NCI-H1417 (cell line): ENCODE data around the gene SLC28A1.
"Not testable (repeated sequence)": the region's sequence is repeated elsewhere in the genome, so short reads cannot be mapped to it uniquely, and the experiment has no call there.

Experiments used
- DNase-seq, 3 experiments: peaks; one replicate each; lab custom pipeline; 2025; lab: John Stamatoyannopoulos, UW

The SLC28A1 gene

DNA sequence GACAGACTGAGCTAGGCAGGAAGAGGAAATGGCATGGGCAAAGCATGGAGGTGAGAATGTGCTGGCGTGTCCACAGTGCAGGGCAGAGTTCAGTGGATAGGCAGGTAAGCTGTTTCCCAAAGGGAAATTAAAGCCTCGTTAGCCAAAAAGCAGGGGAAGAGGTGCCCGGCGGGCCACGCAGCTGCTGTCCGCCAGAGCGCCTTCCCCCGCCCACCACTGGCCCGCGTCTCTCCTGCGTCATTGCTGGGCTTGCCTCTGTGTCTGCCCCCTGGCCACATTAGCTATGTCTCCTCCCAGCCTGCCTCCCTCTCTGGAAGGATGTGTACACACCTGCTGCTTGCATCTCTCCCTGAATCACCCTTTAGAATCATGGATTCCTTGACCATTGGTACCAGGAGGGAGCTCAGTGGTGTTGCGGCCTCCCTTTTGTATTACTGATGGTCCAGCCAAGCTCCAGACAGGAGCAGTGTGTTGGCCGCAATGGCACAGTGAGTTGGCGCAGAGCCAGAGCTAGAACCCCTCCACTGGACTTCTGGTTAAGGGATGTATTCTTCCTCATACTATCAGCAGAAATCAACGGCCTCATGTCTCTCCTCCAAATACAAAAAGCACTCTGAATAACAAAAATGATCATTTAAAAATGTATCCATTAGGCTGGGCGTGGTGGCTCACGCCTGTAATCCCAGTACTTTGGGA, 26.6 kb downstream of the SLC28A1 start:
- DNase-seq: peak in 2 of 3 experiments; percentile 36 to 73

DNA sequence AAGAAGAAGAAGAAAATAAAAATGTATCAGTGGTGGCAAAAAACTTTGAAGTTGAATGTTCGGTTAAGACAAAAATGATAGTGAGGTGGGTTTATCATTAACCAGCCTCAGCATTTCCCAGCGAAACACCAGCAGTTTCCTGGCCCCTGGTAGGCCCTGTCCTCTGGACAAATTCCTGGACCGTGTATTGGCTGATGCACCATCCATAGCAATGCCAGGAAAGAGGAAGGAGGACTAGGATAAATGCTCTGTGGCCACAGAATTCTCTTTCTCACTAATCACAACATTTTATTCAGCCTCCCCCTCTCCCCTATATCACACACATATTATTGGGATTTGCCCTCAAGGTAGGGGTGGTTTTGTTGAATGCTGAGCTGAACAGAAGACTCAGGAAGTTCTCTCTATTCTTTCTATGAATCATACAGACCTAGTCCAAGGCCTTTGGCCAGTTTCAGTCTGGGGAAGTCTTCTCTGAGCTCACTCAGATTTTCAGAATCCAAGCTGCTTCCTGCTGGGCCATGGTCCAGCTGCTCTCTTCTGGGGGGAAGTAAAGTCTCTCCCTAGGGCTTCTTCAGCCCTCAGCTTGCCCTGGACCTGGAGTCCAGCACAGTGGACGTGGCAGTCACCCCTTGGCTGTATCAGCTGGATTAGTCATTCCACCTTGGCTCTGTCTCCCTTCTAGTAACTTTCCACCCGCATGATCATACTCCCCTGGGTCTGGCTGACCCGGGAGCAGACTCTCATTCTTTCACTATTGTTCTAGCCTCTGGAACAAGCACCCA, 27.6 kb downstream of the SLC28A1 start:
- DNase-seq: no peak

DNA sequence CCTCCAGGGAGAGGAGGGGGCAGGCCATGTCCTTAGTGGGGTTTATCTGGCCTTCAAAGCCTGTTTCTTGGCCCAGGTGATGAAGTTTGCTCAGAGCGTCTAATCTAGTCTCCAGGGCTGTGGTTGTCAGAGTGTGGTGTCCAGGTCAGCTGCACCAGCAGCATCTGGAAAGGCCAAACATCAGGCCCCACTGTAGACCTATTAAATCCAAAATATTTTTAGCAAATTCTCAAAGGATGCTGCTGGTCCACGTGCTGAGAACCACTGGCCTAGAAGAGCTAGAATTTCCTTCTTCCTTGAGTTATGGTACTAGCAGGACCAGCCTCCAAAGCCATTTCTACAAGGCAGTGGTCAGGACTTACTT, 28.9 kb downstream of the SLC28A1 start:
- no peak for DNase-seq

DNA sequence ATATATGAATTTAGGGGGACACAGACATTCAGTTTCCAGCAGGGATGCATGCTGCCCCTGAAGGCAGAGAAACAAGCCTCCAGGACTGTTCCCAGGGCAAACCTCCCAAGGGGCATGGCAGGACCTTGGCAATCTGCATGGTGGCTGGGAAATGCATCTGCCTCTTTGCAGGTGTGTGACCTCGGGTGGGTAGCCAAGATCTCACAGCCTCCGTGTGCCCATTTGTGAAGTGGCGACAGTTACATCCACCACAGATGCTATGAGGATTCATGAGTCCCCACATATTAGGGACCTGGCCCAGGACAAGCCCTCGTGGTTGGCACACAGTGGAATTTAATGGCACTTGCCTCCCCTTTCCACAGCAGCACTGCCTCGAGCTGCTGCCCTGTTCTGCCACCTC, 29.9 kb downstream of the SLC28A1 start:
- no peak for DNase-seq

DNA sequence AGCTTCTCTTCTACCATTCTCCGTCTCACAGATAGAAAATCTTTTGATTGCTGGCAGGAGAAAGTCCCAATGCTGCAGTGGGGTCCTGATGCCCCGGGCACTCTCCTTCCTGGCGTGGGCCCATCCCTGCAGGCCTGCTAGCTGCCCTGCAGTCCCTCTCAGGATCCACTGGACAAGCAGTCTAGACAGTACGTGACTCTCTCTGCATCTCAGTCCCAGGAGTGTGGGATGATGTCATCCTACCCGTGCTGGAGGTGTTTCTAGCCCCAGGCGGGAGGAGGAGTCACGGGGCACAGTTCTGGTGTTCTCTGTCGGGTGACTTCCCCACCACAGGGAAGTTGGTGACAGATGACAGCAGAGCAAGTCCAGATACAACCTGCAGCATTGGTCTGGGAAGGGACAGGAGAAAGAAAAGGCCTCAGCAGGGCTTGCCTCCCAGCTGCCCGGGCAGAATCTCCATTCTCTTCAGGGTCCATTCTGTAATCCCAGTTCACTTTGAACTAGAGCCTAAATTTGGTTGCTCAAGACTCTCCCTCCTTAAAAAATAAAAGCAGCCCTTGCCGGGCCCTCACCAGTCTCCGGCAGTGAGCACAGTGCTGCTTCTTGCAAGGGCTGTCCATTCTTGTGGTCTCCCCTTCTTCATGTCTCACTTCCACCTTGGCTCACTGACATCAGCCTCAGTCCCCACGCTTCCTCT, 30.6 kb downstream of the SLC28A1 start:
- peak in 2 of 3 experiments; percentile 81 to 92 for DNase-seq

DNA sequence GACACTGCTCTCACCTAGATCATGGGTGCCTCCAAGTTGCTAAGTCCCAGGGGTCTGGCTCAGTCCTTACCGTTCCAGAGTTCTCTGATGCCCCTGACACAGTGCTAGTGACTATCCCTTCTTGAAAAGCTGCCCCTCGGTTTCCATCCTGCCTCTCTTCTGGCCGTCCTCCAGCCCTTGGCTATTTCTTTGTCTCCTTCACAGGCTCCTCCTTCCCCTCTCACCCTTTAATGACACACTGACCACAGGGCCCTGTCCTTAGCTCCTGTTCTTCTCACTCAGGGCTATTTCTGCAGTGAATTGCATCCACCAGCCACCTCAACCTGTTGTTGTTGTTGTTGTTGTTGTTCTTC, 31.1 kb downstream of the SLC28A1 start:
- DNase-seq: no peak

DNA sequence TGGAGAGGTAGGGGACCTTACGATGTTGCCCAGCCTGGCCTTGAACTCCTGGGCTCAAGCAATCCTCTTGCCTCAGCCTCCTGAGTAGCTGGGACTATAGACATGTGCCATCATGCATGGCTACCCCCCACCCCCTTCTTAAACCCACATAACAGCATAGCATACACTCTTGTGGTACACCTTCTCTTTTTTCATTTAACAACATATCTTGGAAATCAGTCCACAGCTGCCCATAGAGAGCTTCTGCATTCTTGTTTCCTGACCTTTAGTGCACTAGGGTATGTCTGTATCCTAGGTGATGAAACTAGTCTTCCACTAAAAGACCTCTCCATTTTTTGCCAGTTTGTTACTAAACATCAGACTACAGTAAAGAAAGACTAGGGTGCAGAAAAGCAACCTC, 33.0 kb downstream of the SLC28A1 start:
- no peak for DNase-seq

DNA sequence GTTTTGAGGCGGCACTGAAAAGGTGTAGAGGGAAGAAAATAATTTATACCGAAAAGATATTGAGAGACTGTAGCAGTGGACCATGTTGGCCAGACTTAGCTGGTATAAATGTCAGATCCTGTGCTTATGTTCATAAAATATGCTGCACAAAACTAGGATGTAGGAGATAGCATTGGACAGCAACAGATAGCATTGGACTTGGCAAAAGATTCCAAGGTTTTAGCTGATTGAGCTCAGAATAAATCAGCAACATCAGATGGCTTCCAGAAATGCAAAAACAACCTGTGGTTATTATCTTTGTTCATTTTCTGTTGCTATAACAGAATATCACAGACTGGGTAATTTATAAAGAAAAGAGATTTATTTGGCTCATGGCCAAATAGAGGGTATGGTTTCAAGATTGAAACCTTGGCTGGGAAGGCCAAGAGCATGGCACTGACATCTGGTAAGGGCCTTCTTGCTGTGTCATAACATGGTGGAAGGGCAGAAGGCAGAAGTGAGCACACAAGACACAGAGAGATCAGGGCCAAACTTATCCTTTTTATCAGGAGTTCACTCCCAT, 34.7 kb downstream of the SLC28A1 start:
- no peak for DNase-seq

DNA sequence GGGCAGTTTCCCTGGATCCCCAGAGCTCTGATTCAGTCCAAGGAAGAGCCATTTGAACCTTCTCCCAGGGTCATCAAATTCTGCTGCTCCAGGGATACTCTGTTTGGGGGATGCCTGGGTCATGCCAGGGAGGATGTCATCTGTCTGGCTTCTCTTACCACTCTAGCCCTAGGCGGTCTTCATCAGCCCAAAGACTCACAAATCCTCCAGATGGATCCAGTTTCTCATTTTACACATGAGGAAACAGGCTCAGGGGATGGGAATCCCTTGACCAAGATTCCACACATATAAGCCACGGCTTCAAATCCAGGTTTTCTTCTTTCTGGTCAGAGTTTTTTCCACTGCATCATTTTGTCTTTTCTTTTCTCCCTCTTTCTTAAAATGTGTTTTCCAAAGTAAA, 36.7 kb downstream of the SLC28A1 start:
- no peak for DNase-seq

DNA sequence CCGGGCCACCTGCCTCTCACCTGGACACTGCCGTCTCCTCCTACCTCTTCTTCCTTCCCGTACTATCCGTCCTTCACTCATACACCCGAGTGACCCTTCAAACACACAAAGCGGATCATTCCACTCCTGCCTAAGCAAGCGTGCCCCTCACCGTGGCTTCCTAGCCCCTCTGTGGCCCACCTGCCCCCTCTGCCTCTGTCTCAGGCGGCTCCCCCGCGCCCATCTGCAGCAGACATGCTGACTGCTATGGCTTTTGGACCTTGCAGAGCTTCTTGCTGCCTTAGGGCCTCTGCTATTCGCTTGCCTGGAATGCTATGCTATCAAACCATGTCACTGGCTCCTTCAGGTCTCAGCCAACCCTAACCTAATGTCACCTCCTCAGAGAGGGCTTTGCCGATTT, 38.1 kb downstream of the SLC28A1 start:
- no peak for DNase-seq

DNA sequence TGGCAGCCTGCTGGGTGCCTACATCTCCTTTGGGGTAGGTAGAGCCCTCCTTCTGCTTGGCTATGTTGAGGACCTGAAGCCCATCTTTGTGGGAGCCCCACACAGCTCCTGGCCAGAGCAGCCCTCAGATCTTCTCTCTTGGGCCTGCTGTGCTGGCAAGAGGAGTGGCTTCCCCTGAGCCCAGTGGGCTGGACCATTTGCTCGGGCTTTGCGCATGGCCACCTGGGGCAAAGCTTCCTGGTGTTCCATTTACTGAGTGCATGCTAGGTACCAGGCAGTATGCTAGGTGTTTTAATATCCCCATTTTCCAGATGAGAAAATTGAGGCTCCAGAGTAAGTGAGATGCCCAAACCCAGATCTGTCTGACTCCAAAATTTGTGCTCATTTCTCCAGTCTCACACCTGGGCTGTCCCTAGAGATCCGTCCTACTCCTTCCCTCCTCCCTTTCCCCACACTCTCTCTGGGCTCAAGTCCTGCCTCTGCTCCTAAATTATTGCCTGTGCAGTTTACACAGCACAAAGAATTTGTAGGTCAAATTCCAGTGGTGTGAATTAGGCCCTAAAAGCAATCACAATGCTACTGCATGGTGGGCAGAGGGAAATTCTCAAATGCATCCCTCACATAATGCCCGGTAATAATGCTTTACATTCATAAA, 39.7 kb downstream of the SLC28A1 start:
- DNase-seq: no peak

DNA sequence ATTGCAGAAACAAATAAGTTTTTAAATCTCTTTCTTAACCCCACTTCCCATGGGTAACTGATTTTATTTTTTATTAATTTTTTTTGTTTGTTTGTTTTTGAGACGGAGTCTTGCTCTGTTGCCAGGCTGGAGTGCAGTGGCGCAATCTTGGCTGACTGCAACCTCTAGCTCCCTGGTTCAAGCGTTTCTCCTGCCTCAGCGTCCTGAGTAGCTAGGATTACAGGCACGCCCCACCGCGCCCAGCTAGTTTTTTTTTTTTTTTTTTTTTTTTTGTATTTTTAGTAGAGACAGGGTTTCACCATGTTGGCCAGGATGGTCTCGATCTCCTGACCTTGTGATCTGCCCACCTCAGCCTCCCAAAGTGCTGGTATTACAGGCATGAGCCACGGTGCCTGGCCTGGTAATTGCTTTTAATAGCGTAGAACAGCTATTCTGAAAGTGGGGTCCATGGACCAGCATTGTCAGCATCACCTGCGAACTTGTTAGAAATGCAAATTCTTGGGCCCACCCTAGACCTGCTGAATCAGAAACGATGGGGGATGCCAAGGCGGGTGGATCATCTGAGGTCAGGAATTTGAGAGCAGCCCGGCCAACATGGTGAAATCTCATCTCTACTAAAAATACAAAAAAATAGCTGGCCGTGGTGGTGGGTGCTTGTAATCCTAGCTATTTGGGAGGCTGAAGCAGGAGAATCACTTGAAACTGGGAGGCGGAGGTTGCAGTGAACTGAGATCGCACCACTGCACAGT, 40.5 kb downstream of the SLC28A1 start:
- not testable (repeated sequence) for DNase-seq

DNA sequence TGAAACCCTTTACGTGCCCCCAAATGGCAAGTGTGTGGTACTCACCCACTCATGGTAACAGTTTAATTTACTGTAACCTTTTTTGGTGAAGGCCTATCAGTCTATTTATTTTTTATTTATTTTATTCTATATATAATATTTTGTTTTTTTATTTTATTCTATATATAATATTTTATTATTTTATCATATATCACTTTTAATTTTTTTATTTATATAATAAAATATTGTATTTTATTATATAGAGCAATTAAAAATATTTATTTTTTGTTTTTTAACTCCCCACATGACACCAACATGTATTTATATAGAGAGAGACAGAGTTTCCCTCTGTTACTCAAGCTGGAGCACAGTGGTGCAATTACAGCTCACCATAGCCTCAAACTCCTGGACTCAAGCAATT, 41.4 kb downstream of the SLC28A1 start:
- DNase-seq: no peak

DNA sequence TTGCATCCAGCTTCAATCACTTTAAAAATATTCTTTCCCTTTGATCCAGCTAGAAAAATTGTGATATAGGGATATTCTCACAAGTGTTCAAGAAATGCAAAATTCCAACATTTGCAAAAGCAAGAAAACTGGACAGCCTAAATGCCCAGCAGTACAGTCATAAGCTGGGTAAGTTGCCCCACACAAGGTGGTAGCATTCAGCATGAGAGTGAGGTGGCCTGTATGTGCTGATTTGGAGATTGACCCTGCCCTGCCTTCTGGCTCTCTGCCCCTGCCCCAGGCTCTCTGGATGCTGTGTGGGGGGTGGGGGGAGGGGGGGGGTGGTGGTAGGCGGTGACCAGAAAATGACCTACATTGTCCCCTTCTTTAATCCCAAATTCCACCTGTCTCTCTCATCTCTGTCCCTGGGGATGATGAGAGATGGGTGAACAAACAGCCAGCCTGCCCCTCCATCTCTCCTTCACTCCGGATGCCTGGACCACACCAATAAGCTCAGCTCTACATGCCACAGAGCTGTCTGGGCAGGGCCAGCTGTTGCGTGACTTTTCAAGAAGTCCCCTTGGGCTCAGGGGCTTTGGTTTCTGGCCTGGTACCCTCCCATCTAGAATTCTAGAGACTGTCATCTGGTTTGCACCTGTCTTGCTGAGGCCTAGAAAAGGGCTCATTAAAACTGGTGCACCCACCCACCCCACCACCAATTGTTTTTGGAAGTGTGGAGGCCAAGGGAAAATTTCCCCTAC, 42.2 kb downstream of the SLC28A1 start:
- no peak for DNase-seq

DNA sequence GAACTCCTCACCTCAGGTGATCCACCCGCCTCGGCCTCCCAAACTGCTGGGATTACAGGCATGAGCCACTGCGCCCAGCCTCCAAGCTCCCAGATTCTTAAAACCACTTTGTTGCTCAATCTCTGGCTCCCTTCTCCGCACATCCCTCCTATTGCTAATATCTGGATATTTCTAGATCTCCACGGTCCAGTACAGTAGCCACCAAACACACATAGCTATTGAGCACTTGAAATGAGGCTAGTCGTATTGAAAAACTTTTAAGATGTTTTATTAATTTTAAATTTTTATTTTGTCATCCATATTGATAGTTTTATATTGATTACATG, 44.3 kb downstream of the SLC28A1 start:
- no peak for DNase-seq

DNA sequence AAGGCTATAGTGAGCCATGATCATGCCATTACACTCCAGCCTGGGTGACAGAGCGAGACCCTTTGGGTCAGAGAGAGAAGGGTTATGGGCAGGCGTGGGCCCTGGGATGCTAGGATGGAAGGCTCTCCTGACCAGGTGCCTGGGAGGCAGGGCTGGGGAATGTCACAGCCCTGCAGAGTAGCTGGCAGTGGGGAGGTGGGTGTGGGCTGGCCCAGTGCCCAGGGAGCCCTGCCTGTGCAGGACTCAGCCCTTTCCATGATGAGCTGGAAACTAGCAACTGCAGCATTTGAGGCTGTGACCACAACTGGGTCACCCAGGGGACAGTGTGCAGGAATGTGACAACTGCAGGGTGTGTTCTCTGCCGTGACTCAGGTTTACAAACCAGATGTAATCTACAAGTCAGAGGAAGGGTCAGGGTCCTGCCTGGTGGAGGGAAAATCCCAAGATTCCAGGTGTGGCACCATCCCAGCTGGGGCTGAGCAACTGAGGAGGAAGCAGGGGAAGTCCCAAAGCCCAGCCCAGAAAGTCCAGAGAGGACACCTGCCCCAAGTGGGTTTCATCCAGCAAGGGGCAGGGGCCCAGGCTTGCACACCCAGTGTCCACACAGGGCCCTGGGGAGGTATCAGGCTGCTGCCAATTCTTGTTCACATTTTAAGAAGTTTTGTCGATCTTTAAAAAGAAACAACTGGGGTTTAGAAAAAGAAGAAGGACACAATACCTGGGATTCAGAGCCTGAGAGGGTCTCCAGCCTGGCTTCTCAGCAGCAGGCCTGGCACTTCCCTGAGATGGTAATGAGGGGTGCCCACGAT, 45.5 kb downstream of the SLC28A1 start:
- DNase-seq: no peak

DNA sequence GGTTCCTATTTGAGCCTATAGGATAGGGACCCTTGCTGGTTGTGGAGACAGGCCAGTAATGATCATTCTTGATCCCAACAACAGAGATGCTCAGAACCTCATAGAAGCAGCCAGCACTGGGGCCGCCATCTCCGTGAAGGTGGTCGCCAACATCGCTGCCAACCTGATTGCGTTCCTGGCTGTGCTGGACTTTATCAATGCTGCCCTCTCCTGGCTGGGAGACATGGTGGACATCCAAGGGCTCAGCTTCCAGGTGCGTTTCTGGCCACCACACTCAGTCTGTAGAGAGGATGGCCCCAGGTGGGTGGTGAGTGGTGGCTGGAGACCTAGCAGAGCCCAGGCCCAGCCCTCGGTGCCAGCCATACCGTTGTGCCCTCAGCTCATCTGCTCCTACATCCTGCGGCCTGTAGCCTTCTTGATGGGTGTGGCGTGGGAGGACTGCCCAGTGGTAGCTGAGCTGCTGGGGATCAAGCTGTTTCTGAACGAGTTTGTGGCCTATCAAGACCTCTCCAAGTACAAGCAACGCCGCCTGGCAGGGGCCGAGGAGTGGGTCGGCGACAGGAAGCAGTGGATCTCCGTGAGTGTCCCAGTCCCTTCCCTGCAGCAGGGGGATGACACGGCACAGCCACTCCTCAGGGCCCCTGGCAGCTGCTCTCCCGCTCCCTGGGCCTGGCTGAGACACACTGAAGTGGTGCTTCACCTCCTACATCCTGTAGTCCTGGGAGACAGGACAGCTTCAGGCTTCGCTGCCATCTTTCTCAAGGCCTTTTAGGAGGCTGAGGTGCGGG, 50.7 kb downstream of the SLC28A1 start:
- peak in 2 of 3 experiments; percentile 6 to 24 for DNase-seq

DNA sequence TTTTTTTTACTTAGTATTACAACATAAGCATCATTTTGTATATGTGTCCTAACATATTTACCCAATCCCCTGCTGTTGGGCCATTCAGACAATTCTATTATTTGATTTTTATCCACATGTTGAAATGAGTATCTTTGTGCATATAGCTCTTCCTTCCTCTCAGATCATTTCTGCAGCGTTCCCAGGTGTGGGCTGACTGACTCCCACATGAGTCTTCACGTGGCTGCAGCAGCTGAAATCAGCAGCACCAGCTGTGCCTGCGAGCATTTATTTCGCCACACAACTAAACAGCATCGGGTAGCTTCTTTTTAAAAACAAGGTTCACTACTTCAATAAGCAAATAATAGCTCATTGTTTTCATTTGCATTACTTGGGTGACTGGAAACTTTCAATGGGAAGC, 52.7 kb downstream of the SLC28A1 start:
- DNase-seq: peak in 2 of 3 experiments; percentile 9 to 46

DNA sequence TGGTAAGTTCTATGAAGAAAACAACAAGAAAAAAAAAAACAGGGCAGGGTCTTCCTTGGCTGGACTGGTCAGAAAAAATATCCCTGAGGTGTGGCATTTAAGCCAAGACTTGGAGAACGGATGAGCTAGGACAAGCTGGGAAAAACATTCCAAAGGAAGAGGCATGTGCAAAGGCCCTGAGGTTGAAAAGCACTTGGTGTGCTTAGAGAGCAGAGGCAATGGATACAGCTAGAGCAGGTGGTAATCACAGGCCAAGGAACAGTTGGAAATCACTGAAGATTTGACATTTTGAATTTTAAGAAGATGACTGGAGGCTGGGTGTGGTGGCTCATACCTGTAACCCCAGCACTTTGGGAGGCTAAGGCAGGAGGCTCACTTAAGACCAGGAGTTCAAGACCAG, 54.3 kb downstream of the SLC28A1 start:
- DNase-seq: no peak
